IMR-90 (cell line): ENCODE results near the gene ZYG11B. TPM values are rescaled to one million over a fixed set of nuclear protein-coding genes. Genes with fewer than 3 reads are reported as not detected.
A peak's percentile ranks its signal among the peaks of the same experiment; 100 is the strongest.

Source experiments
- ATAC-seq: fragments of 200-7000 bp; cut with Tn5 transposase; 2 replicates; pipeline ENCODE4 v1.9.1; 2020; ENCODE audit warnings: low read depth, mild to moderate bottlenecking, moderate library complexity
- BruUV-seq: library from RNA; stranded (reverse); fragments of 400-500 nt; replicated peaks from 2 replicates; lab custom pipeline; 2021; lab: Mats Ljungman, UMichigan
- CTCF ChIA-PET: fragments of 300-600 bp; formaldehyde crosslinking; extraction: SDS; loops from one replicate; lab custom pipeline; 2021; ENCODE audit warnings: antibody characterized with exemption; lab: Yijun Ruan, JAX
- POLR2A ChIA-PET: fragments of 300-600 bp; sonication (Branson Sonifier 250); formaldehyde crosslinking; loops from one replicate; lab custom pipeline; 2022; ENCODE audit warnings: antibody characterized with exemption; ENCODE audit not compliant: unreplicated experiment; lab: Charles Lee
- DNase-seq: peaks from one replicate; pipeline ENCODE4 v3.0.0; 2013
- H2AFZ ChIP-seq: replicated peaks from 2 replicates; pipeline ENCODE3; 2013; ENCODE audit warnings: low read length, mild to moderate bottlenecking; ENCODE audit not compliant: poor library complexity
- H2AK5ac ChIP-seq: 2 replicates; pipeline ENCODE4 v1.6.1; 2013; ENCODE audit warnings: low read depth, low read length, inconsistent platforms
- H2AK9ac ChIP-seq: replicated peaks from 2 replicates; pipeline ENCODE3; 2013; ENCODE audit warnings: mild to moderate bottlenecking, low read depth, low read length, moderate library complexity; ENCODE audit not compliant: poor library complexity
- H2BK120ac ChIP-seq: 2 replicates; pipeline ENCODE4 v1.6.1; 2013; ENCODE audit warnings: low read depth, low read length, inconsistent platforms
- H2BK15ac ChIP-seq: 3 replicates; pipeline ENCODE4 v1.6.1; 2013; ENCODE audit warnings: low read depth, low read length, inconsistent platforms
- H2BK20ac ChIP-seq: 2 replicates; pipeline ENCODE4 v1.6.1; 2013; ENCODE audit warnings: low read depth, mild to moderate bottlenecking, inconsistent platforms, low read length, moderate library complexity
- H2BK5ac ChIP-seq: 2 replicates; pipeline ENCODE4 v1.6.1; 2013; ENCODE audit warnings: mild to moderate bottlenecking, low read depth, low read length, inconsistent platforms; ENCODE audit not compliant: poor library complexity, severe bottlenecking
- H3K14ac ChIP-seq: replicated peaks from 2 replicates; pipeline ENCODE4 v1.6.1; 2013; ENCODE audit warnings: low read depth, low read length, inconsistent platforms
- H3K18ac ChIP-seq: 2 replicates; pipeline ENCODE4 v1.6.1; 2013; ENCODE audit warnings: low read depth, low read length, control low read depth
- H3K23ac ChIP-seq: 2 replicates; pipeline ENCODE4 v1.6.1; 2013; ENCODE audit warnings: low read depth, low read length, inconsistent platforms
- H3K27ac ChIP-seq: 2 replicates; pipeline ENCODE4 v1.5.1; 2013; ENCODE audit warnings: mild to moderate bottlenecking, control low read depth, low read length; ENCODE audit not compliant: insufficient read depth
- H3K27me3 ChIP-seq: 2 replicates; pipeline ENCODE4 v1.6.1; 2013; ENCODE audit warnings: low read length; ENCODE audit not compliant: control insufficient read depth, insufficient read depth
- H3K36me3 ChIP-seq: 2 replicates; pipeline ENCODE4 v1.6.1; 2013; ENCODE audit warnings: low read length, mixed read lengths; ENCODE audit not compliant: control insufficient read depth, insufficient read depth
- H3K4ac ChIP-seq: 2 replicates; pipeline ENCODE4 v1.6.1; 2013; ENCODE audit warnings: low read depth, low read length, inconsistent platforms
- H3K4me1 ChIP-seq: 2 replicates; pipeline ENCODE4 v1.6.1; 2013; ENCODE audit warnings: low read length, mixed read lengths; ENCODE audit not compliant: control insufficient read depth, insufficient read depth
- H3K4me2 ChIP-seq: 2 replicates; pipeline ENCODE4 v1.6.1; 2013; ENCODE audit warnings: low read depth, mild to moderate bottlenecking, control low read depth, low read length, moderate library complexity
- H3K4me3 ChIP-seq: 2 replicates; pipeline ENCODE4 v1.5.1; 2013; ENCODE audit warnings: low read depth, mild to moderate bottlenecking, control low read depth, low read length, moderate library complexity; ENCODE audit not compliant: insufficient read depth
- H3K56ac ChIP-seq: 2 replicates; pipeline ENCODE4 v1.6.1; 2013; ENCODE audit warnings: low read length, inconsistent platforms; ENCODE audit not compliant: insufficient read depth; ENCODE audit errors: extremely low read depth
- H3K79me1 ChIP-seq, 2 experiments: 2 replicates each; pipeline ENCODE4 v1.6.1; 2013; ENCODE audit warnings: low read length in 2 of 2, inconsistent platforms in 1 of 2, low read depth in 1 of 2
- H3K9ac ChIP-seq: 2 replicates; pipeline ENCODE4 v1.6.1; 2013; ENCODE audit warnings: low read depth, low read length, control low read depth
- H3K9me1 ChIP-seq: 2 replicates; pipeline ENCODE4 v1.6.1; 2013; ENCODE audit warnings: low read length, inconsistent platforms; ENCODE audit not compliant: insufficient read depth
- H3K9me3 ChIP-seq: 2 replicates; pipeline ENCODE4 v1.6.1; 2013; ENCODE audit warnings: low read length; ENCODE audit not compliant: control insufficient read depth, insufficient read depth
- H4K20me1 ChIP-seq: 2 replicates; pipeline ENCODE4 v1.6.1; 2013; ENCODE audit warnings: low read length, inconsistent platforms; ENCODE audit not compliant: insufficient read depth
- H4K5ac ChIP-seq: 2 replicates; pipeline ENCODE4 v1.6.1; 2013; ENCODE audit warnings: mild to moderate bottlenecking, low read depth, low read length, control low read depth
- H4K8ac ChIP-seq, 2 experiments: 2 replicates each; pipeline ENCODE4 v1.6.1; 2013; ENCODE audit warnings: low read depth in 2 of 2, low read length in 2 of 2, control low read depth in 1 of 2, inconsistent platforms in 1 of 2
- H4K91ac ChIP-seq: 2 replicates; pipeline ENCODE4 v1.6.1; 2013; ENCODE audit warnings: low read depth, low read length, inconsistent platforms; ENCODE audit not compliant: insufficient read depth
- BHLHE40 ChIP-seq: fragments of 150-350 bp; IDR thresholded peaks from 2 replicates; pipeline ENCODE4 v1.6.1; 2016; ENCODE audit warnings: mild to moderate bottlenecking, low read depth, low read length
- CEBPB ChIP-seq: IDR thresholded peaks from 2 replicates; pipeline ENCODE4 v1.6.1; 2012; ENCODE audit warnings: low read depth, low read length, improper control_type of control experiment
- CHD1 ChIP-seq: IDR thresholded peaks from 2 replicates; pipeline ENCODE4 v1.6.1; 2012; ENCODE audit warnings: low read depth, low read length, improper control_type of control experiment
- CTCF ChIP-seq: conservative IDR thresholded peaks from 2 replicates; pipeline ENCODE4 v1.5.1; 2012; ENCODE audit warnings: mild to moderate bottlenecking, low read depth, low read length, improper control_type of control experiment
- ELK1 ChIP-seq: fragments of 150-350 bp; IDR thresholded peaks from 2 replicates; pipeline ENCODE4 v1.6.1; 2016; ENCODE audit warnings: low read depth, mild to moderate bottlenecking, low read length, moderate library complexity, borderline replicate concordance
- FOS ChIP-seq: fragments of 150-350 bp; IDR thresholded peaks from 2 replicates; pipeline ENCODE4 v1.6.1; 2016; ENCODE audit warnings: low read depth, low read length
- MAFK ChIP-seq: IDR thresholded peaks from 2 replicates; pipeline ENCODE4 v1.6.1; 2012; ENCODE audit warnings: low read depth, low read length, improper control_type of control experiment
- MAZ ChIP-seq: IDR thresholded peaks from 2 replicates; pipeline ENCODE4 v1.6.1; 2012; ENCODE audit warnings: low read depth, mild to moderate bottlenecking, low read length, improper control_type of control experiment, moderate library complexity, borderline replicate concordance
- MXI1 ChIP-seq: IDR thresholded peaks from 2 replicates; pipeline ENCODE4 v1.6.1; 2012; ENCODE audit warnings: low read depth, mild to moderate bottlenecking, low read length, moderate library complexity, borderline replicate concordance
- NFE2L2 ChIP-seq: fragments of 150-350 bp; IDR thresholded peaks from 2 replicates; pipeline ENCODE4 v1.6.1; 2016; ENCODE audit warnings: low read depth, mild to moderate bottlenecking, low read length
- POLR2A ChIP-seq: IDR thresholded peaks from 2 replicates; pipeline ENCODE4 v1.6.1; 2012; ENCODE audit warnings: mild to moderate bottlenecking, low read depth, low read length
- RCOR1 ChIP-seq: IDR thresholded peaks from 2 replicates; pipeline ENCODE4 v1.6.1; 2012; ENCODE audit warnings: mild to moderate bottlenecking, low read length, improper control_type of control experiment; ENCODE audit not compliant: insufficient replicate concordance
- RFX5 ChIP-seq: IDR thresholded peaks from 2 replicates; pipeline ENCODE4 v1.8.0; 2012; ENCODE audit warnings: low read depth, mild to moderate bottlenecking, low read length, moderate library complexity
- SMC3 ChIP-seq: fragments of 150-350 bp; IDR thresholded peaks from 2 replicates; pipeline ENCODE4 v1.6.1; 2016; ENCODE audit warnings: low read depth, mild to moderate bottlenecking, antibody characterized with exemption, low read length, moderate library complexity
- USF2 ChIP-seq: fragments of 150-350 bp; IDR thresholded peaks from 2 replicates; pipeline ENCODE4 v1.6.1; 2017; ENCODE audit warnings: mild to moderate bottlenecking, antibody characterized with exemption, low read length, low read depth
- WGBS, 2 experiments: methylation state at CpG; one replicate each; pipeline versions ENCODE4 v1.1.5 to v1.1.7; 2013; ENCODE audit warnings: missing lambda C conversion rate in 2 of 2; ENCODE audit not compliant: insufficient read length in 1 of 2; ENCODE audit errors: extremely low coverage in 2 of 2; 5-methylcytosine and 5-hydroxymethylcytosine counted together
- dilution Hi-C: fragments of 300-500 bp; cut with HindIII; formaldehyde crosslinking; loops from one replicate; pipeline ENCODE4 v1.14.3; 2018; ENCODE audit warnings: low sequenced_read_pairs; ENCODE audit not compliant: unreplicated experiment
- in situ Hi-C: fragments of 300-500 bp; cut with MboI; formaldehyde crosslinking; loops from 3 replicates; pipeline ENCODE4 v1.14.3; 2019; ENCODE audit warnings: low sequenced_read_pairs, inconsistent platforms, mixed read lengths
- intact Hi-C: fragments of 100-400 bp; cut with micrococcal nuclease; formaldehyde crosslinking; loops from 2 replicates; pipeline ENCODE4 v1.10.0; 2022
- polyA plus RNA-seq, 3 experiments: library from polyadenylated mRNA; depleted of rRNA; stranded (reverse); fragments of >200 nt; gene quantifications; 2 replicates each; pipeline ENCODE4 v1.2.3, GENCODE V29; 2012; ENCODE audit warnings: low replicate concordance in 1 of 3
- total RNA-seq: library from RNA; depleted of rRNA; stranded (reverse); fragments of >200 nt; gene quantifications from 2 replicates; pipeline ENCODE4 v1.2.3, GENCODE V29; 2012

ZYG11B gene
- total and polyA plus RNA-seq, 2 of the 4 experiments (the other 2 are of a cell fraction), result 8.1 to 55.2 TPM

- H2AFZ ChIP-seq, result no peak overlapping the region
- no peaks in the 10 kb centered on the region for H3K27me3 ChIP-seq
- DNase-seq (no peak), ATAC-seq (no peak)
- ChIA-PET POLR2A (interaction anchor here (0.6 kb wide), 1 partner anchor 20 kb away, joined by 5 read pairs; no protein-coding TSS in a partner anchor), CTCF (no interaction called here)
- intact Hi-C loops, result no loop called here
- peak overlapping the region; percentile 42; the same call in 1 of the 2 replicates for H3K14ac ChIP-seq
- H2BK120ac ChIP-seq, result no peak overlapping the region
- H3K9me3 ChIP-seq, result no peaks in the 10 kb centered on the region
- H4K20me1 ChIP-seq, result peaks cover 44% of the 10 kb centered on the region
- no TSS peak for BruUV-seq
- no CpG with 5 or more reads among the region's 6 CpGs for WGBS, 2 experiments
- peak overlapping the region; percentile 100 for H3K4me2 ChIP-seq
- no peak overlapping the region for H2AK9ac ChIP-seq
- H3K4me3 ChIP-seq, result no peak overlapping the region
- H3K36me3 ChIP-seq, result peaks cover 1% of the 10 kb centered on the region; the same call in 1 of the 2 replicates
- no peak overlapping the region for H4K91ac ChIP-seq
- H4K5ac ChIP-seq, result no peak overlapping the region
- H2BK15ac ChIP-seq, result no peak overlapping the region
- H3K9me1 ChIP-seq, result peaks cover 5% of the 10 kb centered on the region; the same call in 1 of the 2 replicates
- no peak overlapping the region for H2BK5ac ChIP-seq
- no peak overlapping the region for H3K27ac ChIP-seq
- H3K18ac ChIP-seq, result no peak overlapping the region
- H3K79me1 ChIP-seq, result peaks cover 21 to 52% of the 10 kb centered on the region in 2 experiments; a peak in 3 of 4 replicates
- H3K4me1 ChIP-seq, result peaks cover 7% of the 10 kb centered on the region
- H3K23ac ChIP-seq, result peak overlapping the region; percentile 41; the same call in 1 of the 2 replicates
- H2BK20ac ChIP-seq, result no peak overlapping the region
- H3K4ac ChIP-seq, result no peak overlapping the region
- no peak overlapping the region for H2AK5ac ChIP-seq
- in situ Hi-C loops, result no loop called here
- no peak overlapping the region; the same call in 1 of the 2 replicates for H3K9ac ChIP-seq
- H4K8ac ChIP-seq, result 0 out of 4 replicates have a peak overlapping the region, but pooled peaks of 1 of the 2 experiments have one; percentile 23
- dilution Hi-C loops, result no loop called here
- H3K56ac ChIP-seq, result no peak overlapping the region
- TF ChIP-seq MAZ (no peak), SMC3 (no peak), NFE2L2 (no peak), FOS (no peak), CTCF (no peak), BHLHE40 (no peak), MAFK (no peak), CEBPB (no peak), RCOR1 (no peak), MXI1 (no peak), USF2 (no peak), ELK1 (no peak), CHD1 (no peak), POLR2A (no peak), RFX5 (no peak)
Observed at GRCh38 chr1:52727956-52728656, 1.9 kb downstream of the ZYG11B start.
